GM10266 (cell line): ENCODE data around the gene HNRNPK.

Experiments used
- DNase-seq: peaks from one replicate; pipeline ENCODE4 v3.0.0; 2012; ENCODE audit errors: extremely low spot score
- CTCF ChIP-seq: IDR thresholded peaks from 2 replicates; pipeline ENCODE4 v1.5.1; 2012; ENCODE audit warnings: mild to moderate bottlenecking, low read depth; ENCODE audit not compliant: control insufficient read depth, insufficient read depth; ENCODE audit errors: missing control alignments

The HNRNPK gene

GRCh38 chr9:83977196-83977595, 2.8 kb downstream of the HNRNPK start:
- no peak for DNase-seq
- TF ChIP-seq CTCF, result no peak

- no peak for DNase-seq
- TF ChIP-seq CTCF, result no peak
These were observed 3.6 kb downstream of the HNRNPK start for GRCh38 chr9:83976372-83976771.

GRCh38 chr9:83975300-83975699, 4.7 kb downstream of the HNRNPK start:
- TF ChIP-seq CTCF, result no peak
- no peak for DNase-seq

GRCh38 chr9:83972286-83972685, 7.7 kb downstream of the HNRNPK start:
- DNase-seq, result no peak
- TF ChIP-seq CTCF, result no peak

- no peak for DNase-seq
These were observed 8.5 kb downstream of the HNRNPK start for GRCh38 chr9:83971485-83971884.

GRCh38 chr9:83969602-83970001, 10.4 kb downstream of the HNRNPK start:
- DNase-seq, result no peak
- no peak for TF ChIP-seq CTCF

More at GRCh38 chr9:83971485-83971884, 8.5 kb downstream of the HNRNPK start:
- no peak for TF ChIP-seq CTCF

GRCh38 chr9:83967073-83967472, 12.9 kb downstream of the HNRNPK start:
- DNase-seq, result no peak
- no peak for TF ChIP-seq CTCF
